H1 (cell line): ENCODE results near the gene PTH2R. TPM values are rescaled to one million over a fixed set of nuclear protein-coding genes. Genes with fewer than 3 reads are reported as not detected.

Experiments
- ATF2 ChIP-seq: IDR thresholded peaks from 2 replicates; pipeline ENCODE4 v1.6.1; 2012; ENCODE audit warnings: low read length, inconsistent platforms
- CHD2 ChIP-seq: IDR thresholded peaks from 2 replicates; pipeline ENCODE4 v1.6.1; 2012; ENCODE audit warnings: low read length, improper control_type of control experiment
- CHD7 ChIP-seq: fragments of 300-600 bp; sonication (generic); IDR thresholded peaks from 2 replicates; pipeline ENCODE4 v1.7.1; 2012; ENCODE audit warnings: low read length, moderate library complexity, mild to moderate bottlenecking, inconsistent platforms; ENCODE audit not compliant: insufficient replicate concordance
- E2F6 ChIP-seq: IDR thresholded peaks from 2 replicates; pipeline ENCODE4 v1.6.1; 2012; ENCODE audit warnings: inconsistent platforms
- MAFK ChIP-seq: IDR thresholded peaks from 2 replicates; pipeline ENCODE4 v1.6.1; 2012; ENCODE audit warnings: low read depth, mild to moderate bottlenecking, improper control_type of control experiment, low read length
- POLR2A ChIP-seq, 2 experiments: IDR thresholded peaks; 1 replicate in 1 of 2; 2 replicates in 1 of 2; pipeline ENCODE4 v1.6.1; 2011; ENCODE audit warnings: low read depth in 2 of 2, low read length in 2 of 2, mild to moderate bottlenecking in 2 of 2; ENCODE audit errors: control extremely low read depth in 1 of 2
- SIX5 ChIP-seq: IDR thresholded peaks from 2 replicates; pipeline ENCODE4 v1.6.1; 2011; ENCODE audit warnings: mild to moderate bottlenecking, low read depth, low read length
- SP2 ChIP-seq: IDR thresholded peaks from 2 replicates; pipeline ENCODE4 v1.6.1; 2012; ENCODE audit warnings: mild to moderate bottlenecking, low read length, inconsistent platforms
- SP4 ChIP-seq: IDR thresholded peaks from 2 replicates; pipeline ENCODE4 v1.6.1; 2012; ENCODE audit warnings: low read length, inconsistent platforms
- SUZ12 ChIP-seq: fragments of 200-600 bp; sonication (generic); IDR thresholded peaks from 2 replicates; pipeline ENCODE4 v1.6.1; 2012; ENCODE audit warnings: mild to moderate bottlenecking, inconsistent platforms, low read length, moderate library complexity, mixed read lengths
- TAF1 ChIP-seq: IDR thresholded peaks from 2 replicates; pipeline ENCODE4 v1.6.1; 2011; ENCODE audit warnings: mild to moderate bottlenecking, low read depth, low read length
- polyA plus RNA-seq, 7 experiments: library from polyadenylated mRNA; depleted of rRNA in 3 of 7; stranded (reverse) in 5 of 7; unstranded in 2 of 7; fragments of >200 nt in 5 of 7; fragments of 200-250 nt in 2 of 7; gene quantifications; 1 replicate in 5 of 7; 2 replicates in 1 of 7; 4 replicates in 1 of 7; pipeline versions ENCODE4 v1.2.1 to v1.2.3, GENCODE V29; 2011 to 2013; ENCODE audit warnings: missing spikeins in 2 of 7, mixed read lengths in 2 of 7
- total RNA-seq: library from RNA; stranded (reverse); fragmentation: NEBNext Ultra II Directional; extraction: Animal tissue kit (Norgen Biotek cat#: 25700); gene quantifications from 2 replicates; pipeline ENCODE4 v1.2.1, GENCODE V29; 2021

The PTH2R gene
- total and polyA plus RNA-seq, 2 of the 8 experiments (the other 6 are each of a cell fraction or from before 2014, with no cell fraction given), result 0.19 to 0.38 TPM

GRCh38 chr2:208511016-208511415 lies 104.4 kb downstream of the PTH2R start (continued):
- TF ChIP-seq CHD7 (no peak), E2F6 (no peak), SP2 (no peak), TAF1 (no peak), SUZ12 (no peak), POLR2A (IDR thresholded peaks at IDR 0.05; ENCODE audit: control extremely low read depth in 1 of 2, low read depth in 2 of 2, low read length in 2 of 2) (no peak), ATF2 (no peak), SP4 (no peak), SIX5 (no peak), MAFK (no peak), CHD2 (no peak)
